ENCODE measurements around the gene RDH12. TPM values are rescaled to one million over a fixed set of nuclear protein-coding genes. Genes with fewer than 3 reads are reported as not detected.

The RDH12 gene
- total and polyA plus RNA-seq, 4 donors: 0.06 to 0.25 (median 0.22) TPM; not detected in 1

DNA sequence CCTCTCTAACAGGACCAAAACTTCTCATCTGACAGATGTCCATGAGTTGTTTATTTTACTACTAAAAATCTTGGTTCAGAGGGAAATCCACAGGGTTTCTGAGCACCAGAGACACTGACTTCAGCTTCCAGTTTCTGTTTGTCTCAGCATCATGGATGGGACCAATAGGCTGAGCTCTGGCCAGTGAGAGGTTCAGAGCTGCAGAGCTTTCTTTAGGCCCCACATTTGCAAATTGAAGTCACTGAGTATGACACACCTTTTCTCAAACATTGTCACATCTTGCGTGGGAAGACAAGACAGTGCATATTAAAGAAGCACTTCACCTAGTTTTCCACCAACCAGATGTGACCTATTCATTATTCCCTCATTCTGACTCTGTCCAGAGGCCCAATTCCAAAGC lies 45.2 kb downstream of the RDH12 start:
- Histone ChIP-seq H3K4me1 (ENCODE audit: control insufficient read depth in 5 of 5, insufficient read depth in 5 of 5, low read length in 5 of 5) (no peaks in the 10 kb centered on the region), H3K4me3 (no peak overlapping the region), H3K27me3 (ENCODE audit: control insufficient read depth in 3 of 3, insufficient read depth in 3 of 3, low read length in 2 of 3) (no peaks in the 10 kb centered on the region), H3K27ac (ENCODE audit: low read depth in 1 of 2, low read length in 1 of 2) (no peak overlapping the region), H3K9ac (ENCODE audit: insufficient read depth in 1 of 2, low read length in 2 of 2) (no peak overlapping the region), H3K9me3 (ENCODE audit: control insufficient read depth in 4 of 4, insufficient read depth in 3 of 4, low read length in 3 of 4) (no peaks in the 10 kb centered on the region), H3K36me3 (ENCODE audit: control insufficient read depth in 4 of 4, insufficient read depth in 4 of 4, low read length in 4 of 4) (peaks cover 5 to 34% (median 22%) of the 10 kb centered on the region in 4 donors)
- no peak for DNase-seq
- TF ChIP-seq, protein P1, sequence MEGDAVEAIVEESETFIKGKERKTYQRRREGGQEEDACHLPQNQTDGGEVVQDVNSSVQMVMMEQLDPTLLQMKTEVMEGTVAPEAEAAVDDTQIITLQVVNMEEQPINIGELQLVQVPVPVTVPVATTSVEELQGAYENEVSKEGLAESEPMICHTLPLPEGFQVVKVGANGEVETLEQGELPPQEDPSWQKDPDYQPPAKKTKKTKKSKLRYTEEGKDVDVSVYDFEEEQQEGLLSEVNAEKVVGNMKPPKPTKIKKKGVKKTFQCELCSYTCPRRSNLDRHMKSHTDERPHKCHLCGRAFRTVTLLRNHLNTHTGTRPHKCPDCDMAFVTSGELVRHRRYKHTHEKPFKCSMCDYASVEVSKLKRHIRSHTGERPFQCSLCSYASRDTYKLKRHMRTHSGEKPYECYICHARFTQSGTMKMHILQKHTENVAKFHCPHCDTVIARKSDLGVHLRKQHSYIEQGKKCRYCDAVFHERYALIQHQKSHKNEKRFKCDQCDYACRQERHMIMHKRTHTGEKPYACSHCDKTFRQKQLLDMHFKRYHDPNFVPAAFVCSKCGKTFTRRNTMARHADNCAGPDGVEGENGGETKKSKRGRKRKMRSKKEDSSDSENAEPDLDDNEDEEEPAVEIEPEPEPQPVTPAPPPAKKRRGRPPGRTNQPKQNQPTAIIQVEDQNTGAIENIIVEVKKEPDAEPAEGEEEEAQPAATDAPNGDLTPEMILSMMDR (IDR thresholded peaks at IDR 0.05; ENCODE audit: control extremely low read depth, extremely low read depth): no peak
- 91 to 97% methylated on average over 1 of the region's 1 CpG for WGBS, 2 donors
- no peak for ATAC-seq (ENCODE audit: insufficient read depth, low FRiP score)

DNA sequence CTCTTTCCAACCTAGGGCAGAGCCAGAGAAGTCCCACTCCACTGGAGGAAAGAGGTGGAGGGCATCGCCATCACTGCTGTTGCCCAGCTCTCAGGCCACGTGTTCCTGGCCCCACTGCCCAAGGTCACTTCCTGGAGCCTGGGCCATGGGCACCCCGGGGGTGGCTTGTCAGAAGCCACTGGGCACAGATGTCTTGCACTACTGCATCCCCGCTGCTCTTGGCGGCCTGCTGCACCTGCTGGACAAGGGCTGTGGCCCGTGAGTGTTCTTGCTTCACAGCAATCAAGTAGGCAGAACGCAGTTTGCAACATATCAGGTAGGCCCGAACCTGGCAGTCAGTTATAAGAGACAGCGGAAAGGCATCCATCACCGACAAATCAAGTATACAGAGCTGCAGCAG lies 46.6 kb downstream of the RDH12 start:
- TF ChIP-seq, protein P1 (IDR thresholded peaks at IDR 0.05; ENCODE audit: control extremely low read depth, extremely low read depth): no peak
- peaks cover 0 to 2% (median 0%) of the 10 kb centered on the region in 4 donors for H3K9me3 ChIP-seq (ENCODE audit: control insufficient read depth in 4 of 4, insufficient read depth in 3 of 4, low read length in 3 of 4)
- H3K4me1 ChIP-seq (ENCODE audit: control insufficient read depth in 5 of 5, insufficient read depth in 5 of 5, low read length in 5 of 5): no peaks in the 10 kb centered on the region
- no peak for DNase-seq
- H3K4me3 ChIP-seq: no peak overlapping the region
- no peak for ATAC-seq (ENCODE audit: insufficient read depth, low FRiP score)
- 95 to 97% methylated on average over 10 of the region's 10 CpGs for WGBS, 2 donors
- no peak overlapping the region for H3K27ac ChIP-seq (ENCODE audit: low read depth in 1 of 2, low read length in 1 of 2)
- H3K9ac ChIP-seq (ENCODE audit: insufficient read depth in 1 of 2, low read length in 2 of 2): no peak overlapping the region
- H3K27me3 ChIP-seq (ENCODE audit: control insufficient read depth in 3 of 3, insufficient read depth in 3 of 3, low read length in 2 of 3): no peaks in the 10 kb centered on the region
- peaks cover 16 to 46% (median 33%) of the 10 kb centered on the region in 4 donors for H3K36me3 ChIP-seq (ENCODE audit: control insufficient read depth in 4 of 4, insufficient read depth in 4 of 4, low read length in 4 of 4)

DNA sequence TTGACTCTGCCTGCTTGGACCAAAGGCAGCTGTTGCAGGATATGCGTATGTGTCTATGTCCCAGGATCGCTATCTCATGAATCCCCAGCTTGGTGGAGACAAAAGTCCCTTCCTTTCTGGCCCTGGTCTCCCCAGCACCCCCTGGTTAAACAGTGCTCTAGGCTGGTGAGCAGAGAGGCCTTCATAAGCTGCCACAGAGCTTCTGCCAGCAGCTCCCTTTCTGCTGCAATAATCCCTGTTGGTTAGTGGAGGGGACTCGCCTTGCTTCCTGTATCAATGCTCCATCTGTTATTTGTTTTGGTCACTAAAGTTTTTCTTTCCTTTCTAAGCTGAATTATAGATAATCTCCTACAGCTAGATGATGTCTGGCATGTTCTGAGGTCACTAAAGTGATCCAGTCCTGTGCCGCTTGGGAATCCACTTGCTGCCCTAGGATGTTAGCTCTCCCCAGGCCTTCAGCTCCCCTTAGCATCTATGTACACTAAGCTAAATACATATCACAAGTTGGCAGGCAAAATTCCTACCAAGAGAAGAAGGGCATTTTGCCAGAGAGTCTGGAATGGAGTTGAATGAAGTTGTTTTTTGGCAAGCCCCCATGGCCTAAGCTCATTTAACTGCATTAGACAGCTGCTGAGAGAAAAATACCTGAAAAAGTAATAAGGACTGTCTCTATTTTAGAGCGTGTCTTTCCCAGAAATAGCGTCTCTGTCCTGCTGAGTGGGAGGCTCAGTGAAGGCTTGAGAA lies 47.8 kb downstream of the RDH12 start:
- Histone ChIP-seq H3K9ac (ENCODE audit: insufficient read depth in 1 of 2, low read length in 2 of 2) (no peak overlapping the region), H3K27me3 (ENCODE audit: control insufficient read depth in 3 of 3, insufficient read depth in 3 of 3, low read length in 2 of 3) (no peaks in the 10 kb centered on the region), H3K27ac (ENCODE audit: low read depth in 1 of 2, low read length in 1 of 2) (no peak overlapping the region), H3K4me1 (ENCODE audit: control insufficient read depth in 5 of 5, insufficient read depth in 5 of 5, low read length in 5 of 5) (no peaks in the 10 kb centered on the region), H3K9me3 (ENCODE audit: control insufficient read depth in 4 of 4, insufficient read depth in 3 of 4, low read length in 3 of 4) (peaks cover 0 to 2% (median 0%) of the 10 kb centered on the region in 4 donors), H3K36me3 (ENCODE audit: control insufficient read depth in 4 of 4, insufficient read depth in 4 of 4, low read length in 4 of 4) (peaks cover 26 to 54% (median 40%) of the 10 kb centered on the region in 4 donors), H3K4me3 (no peak overlapping the region)
- TF ChIP-seq, protein P1 (IDR thresholded peaks at IDR 0.05; ENCODE audit: control extremely low read depth, extremely low read depth): no peak
- WGBS, 2 donors: 84 to 95% methylated on average over 6 of the region's 6 CpGs
- no peak for ATAC-seq (ENCODE audit: insufficient read depth, low FRiP score)
- peak in 2 of 3 donors; percentile 36 to 37 for DNase-seq

Measured in lung (tissue), 12 donors.